HG03095 (cell line): ENCODE measurements around the gene PIK3AP1.
"Not testable (repeated sequence)": the region's sequence is repeated elsewhere in the genome, so short reads cannot be mapped to it uniquely, and the experiment has no call there.

Experiments used
- ATAC-seq: cut with Tn5 transposase; IDR thresholded peaks from one replicate; pipeline ENCODE4 v1.9.1; 2021; ENCODE audit warnings: moderate library complexity; ENCODE audit not compliant: unreplicated experiment

The PIK3AP1 gene

GRCh38 chr10:96721207-96721572 is 876 bp upstream of the PIK3AP1 start:
- ATAC-seq: no peak

DNA sequence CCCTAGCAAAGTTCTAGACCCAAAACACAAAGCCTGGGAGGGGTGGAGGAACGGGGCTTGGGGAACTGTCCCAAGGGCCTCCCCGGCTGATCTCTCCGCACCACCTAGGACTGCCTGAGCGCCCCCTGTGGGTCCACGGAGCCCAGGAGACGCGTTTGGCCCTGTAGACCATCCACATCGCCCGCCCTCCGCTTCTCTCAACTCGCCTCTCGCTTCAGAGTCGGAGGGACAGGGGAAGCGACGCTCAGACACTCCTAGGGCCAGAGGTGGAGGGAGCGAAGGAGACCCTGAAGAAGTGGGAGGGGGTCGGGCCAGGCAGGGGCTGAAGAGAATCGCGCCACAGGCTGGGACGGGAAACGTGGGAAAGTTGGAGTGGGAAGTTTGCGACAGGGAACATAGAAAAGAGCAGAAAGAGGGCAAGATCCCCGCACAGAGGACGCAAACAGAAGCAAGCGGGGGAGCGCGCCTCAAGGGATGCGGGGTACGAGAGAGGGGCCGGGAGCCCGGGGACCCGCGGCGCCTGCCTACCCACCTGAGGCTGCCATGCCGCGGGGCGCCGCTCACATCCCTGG is 378 bp downstream of the PIK3AP1 start:
- ATAC-seq: peak; percentile 58

DNA sequence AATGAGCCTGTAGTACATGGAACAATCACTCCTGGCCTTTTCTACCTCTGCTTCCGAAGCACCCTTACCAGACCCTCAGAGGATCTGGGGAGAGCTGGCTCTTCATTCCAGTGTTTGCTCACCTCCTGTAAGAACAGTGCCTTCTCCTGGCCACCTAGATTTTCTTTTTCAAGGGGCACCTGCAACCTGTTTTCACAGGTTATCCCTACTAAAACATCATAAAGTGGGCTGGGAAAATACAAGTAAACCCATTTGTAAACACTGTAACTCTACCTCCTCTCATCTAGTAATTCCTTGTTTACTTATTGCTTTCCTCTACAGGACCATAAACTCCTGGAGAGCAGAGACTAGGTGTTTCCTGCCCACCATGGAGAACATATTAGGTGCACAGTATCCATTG is 1.1 kb downstream of the PIK3AP1 start:
- no peak for ATAC-seq

GRCh38 chr10:96718304-96718990 is 1.9 kb downstream of the PIK3AP1 start:
- ATAC-seq: no peak

- ATAC-seq: no peak
Measured at GRCh38 chr10:96716390-96716789, 3.9 kb downstream of the PIK3AP1 start.

- ATAC-seq: no peak
Measured at GRCh38 chr10:96714746-96715255, 5.5 kb downstream of the PIK3AP1 start.

GRCh38 chr10:96714031-96714590 is 6.2 kb downstream of the PIK3AP1 start:
- ATAC-seq: no peak

DNA sequence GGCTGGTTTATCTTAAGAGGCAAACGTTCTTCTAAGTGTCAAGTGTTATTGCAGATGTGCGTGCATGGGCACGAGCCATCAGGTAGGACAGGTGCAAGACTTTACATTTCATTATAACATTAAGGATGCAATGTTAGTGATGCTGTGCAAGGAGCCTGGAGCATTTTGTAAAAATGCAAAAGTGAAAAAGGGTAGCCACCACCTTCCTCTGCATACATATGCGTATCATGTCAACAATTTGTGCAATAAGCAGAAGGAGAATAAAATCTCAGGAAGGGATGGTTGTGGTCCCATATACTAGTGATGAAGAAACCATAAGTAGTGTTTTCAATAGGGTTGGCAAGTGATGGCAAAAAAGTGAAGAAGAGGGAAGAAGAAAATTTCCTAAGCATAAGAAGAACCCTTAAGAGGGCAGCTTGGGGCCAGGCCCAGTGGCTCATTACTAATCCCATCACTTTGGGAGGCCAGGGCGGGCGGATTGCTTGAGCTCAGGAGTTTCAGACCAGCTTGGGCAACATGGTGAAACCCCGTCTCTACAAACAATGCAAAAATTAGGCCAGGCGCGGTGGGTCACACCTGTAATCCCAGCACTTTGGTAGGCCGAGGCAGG is 7.5 kb downstream of the PIK3AP1 start:
- no peak for ATAC-seq

DNA sequence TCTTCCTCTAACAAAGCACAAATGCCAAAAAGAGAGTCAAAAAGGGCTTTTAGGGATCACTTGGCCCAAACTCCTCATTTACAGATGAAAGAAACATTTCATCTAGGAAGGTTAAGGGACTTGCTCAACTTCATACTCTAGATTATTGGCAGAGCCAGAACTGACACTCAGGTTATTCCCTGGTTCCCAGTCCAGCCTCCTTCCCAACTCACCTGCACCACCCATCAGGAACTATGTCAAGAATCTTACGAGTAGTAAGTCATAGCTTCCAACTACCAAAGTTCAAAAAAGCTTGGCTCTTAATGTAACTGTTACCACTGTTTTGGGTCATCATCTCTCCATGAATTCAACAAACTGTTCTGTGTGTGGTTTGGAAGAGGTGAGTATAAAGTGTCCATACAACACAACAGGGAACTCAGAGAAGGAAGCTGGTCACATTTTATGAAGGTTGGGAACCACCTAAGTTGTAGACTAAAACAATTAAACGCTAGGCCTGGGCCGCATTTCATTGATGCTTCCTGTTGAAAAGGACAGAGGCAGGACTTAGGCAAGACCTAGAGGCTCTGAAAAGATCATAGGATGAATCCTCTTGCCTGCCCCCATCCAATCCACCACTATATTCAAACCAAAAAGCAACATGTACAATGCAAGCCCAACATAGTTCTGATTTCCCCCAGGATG is 9.1 kb downstream of the PIK3AP1 start:
- no peak for ATAC-seq

DNA sequence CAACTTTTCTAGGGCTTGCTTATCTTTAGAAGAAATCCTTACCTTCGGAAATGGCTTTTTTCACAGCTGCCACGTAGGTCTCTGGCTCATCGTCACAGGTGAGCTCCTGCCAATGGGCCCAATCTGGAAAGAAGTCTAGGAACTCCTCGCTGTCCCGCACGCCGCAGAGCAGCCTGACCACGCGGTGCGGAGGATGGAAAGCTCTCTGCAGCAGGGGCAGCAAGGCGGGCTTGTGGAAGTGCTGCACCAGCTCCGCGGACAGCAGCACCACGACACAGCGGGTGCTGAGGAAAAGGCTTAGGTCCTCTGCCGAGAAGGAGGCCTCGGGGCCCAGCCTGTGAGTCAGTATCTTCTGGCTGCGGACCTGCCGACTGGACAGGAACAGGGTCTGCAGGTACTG is 10.8 kb downstream of the PIK3AP1 start:
- ATAC-seq: no peak

DNA sequence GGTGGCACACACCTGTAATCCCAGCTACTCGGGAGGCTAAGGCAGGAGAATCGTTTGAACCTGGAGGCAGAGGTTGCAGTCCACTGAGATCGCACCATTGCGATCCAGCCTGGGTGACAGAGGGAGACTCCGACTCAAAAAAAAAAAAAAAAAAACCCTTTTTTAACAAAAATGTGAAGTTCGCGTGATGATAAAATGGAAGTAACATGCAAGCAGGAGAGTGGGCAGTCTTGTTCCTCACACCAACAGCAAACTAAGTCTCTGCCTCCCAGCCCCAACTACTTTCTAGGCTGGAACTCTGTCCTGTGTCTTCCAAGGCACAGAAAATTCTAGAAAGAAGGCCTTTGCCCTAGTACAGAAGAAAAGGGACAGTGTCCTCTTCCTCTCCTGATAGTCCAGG is 11.3 kb downstream of the PIK3AP1 start:
- no peak for ATAC-seq

- no peak for ATAC-seq
Measured at GRCh38 chr10:96708456-96708855, 11.9 kb downstream of the PIK3AP1 start.

DNA sequence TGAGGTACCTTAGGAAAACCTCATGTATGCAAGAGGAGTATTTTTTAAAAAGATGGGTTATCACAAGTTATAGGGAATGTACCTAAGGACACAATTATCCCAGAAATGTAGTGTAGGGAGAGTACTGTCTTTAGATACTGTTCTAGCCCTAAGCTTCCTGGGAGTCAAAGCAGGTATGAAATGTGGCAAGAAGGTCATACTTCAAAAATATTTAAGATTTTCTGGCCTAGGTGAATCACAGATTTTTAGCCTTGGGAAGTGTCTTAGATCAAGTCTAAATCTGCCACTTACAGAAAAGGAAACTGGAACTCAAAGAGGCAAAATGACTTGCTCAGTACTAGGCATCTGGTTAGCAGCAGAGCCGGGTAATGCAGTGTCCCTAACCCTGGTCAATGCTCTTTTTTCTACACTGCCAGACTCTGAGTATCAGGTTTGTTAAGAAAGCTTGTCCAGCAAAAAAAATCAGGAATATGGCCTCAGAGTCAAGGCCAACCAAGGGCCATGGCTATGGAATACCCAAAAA is 13.9 kb downstream of the PIK3AP1 start:
- ATAC-seq: peak; percentile 45

- no peak for ATAC-seq
Measured at GRCh38 chr10:96705134-96705533, 15.2 kb downstream of the PIK3AP1 start.

GRCh38 chr10:96704563-96704962 is 15.8 kb downstream of the PIK3AP1 start:
- no peak for ATAC-seq

DNA sequence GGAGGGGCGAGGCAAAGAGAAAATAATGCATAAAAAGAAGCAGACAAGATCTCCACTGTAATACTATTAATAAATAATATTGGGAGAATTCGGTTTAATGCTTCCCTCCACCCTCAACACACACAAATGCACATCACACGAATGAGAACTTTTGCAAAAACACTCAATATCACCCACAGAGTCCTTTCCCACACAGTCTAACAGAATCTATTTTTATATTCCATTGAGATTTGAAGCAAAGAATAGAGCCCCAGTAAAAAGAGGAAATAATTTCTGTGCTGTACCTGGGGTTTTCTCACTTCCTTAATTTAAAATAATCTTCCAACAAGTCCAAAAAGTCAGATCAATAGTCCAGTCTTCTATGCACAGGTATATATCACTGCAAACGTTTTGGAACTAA is 17.0 kb downstream of the PIK3AP1 start:
- ATAC-seq: no peak

DNA sequence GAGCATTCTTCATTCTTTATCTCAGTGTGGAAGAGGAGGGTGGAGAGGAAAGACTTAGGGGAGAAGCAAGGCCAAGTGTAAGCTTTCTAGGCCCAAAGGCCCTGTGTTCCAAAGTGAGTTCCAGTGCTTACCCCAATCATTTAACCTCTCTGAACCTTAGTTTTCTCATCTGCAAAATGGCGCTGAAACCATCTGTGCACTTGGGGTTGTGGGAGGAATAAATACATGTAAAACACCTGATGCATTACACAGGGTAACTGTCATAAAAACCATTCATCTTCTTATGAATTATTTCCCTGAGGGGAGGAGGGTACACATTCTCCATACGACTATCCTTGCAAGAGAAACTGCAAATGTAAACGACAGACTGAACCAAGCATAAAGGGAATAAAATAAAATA is 19.0 kb downstream of the PIK3AP1 start:
- no peak for ATAC-seq

- peak; percentile 74 for ATAC-seq
Measured at GRCh38 chr10:96700374-96701099, 19.8 kb downstream of the PIK3AP1 start.

DNA sequence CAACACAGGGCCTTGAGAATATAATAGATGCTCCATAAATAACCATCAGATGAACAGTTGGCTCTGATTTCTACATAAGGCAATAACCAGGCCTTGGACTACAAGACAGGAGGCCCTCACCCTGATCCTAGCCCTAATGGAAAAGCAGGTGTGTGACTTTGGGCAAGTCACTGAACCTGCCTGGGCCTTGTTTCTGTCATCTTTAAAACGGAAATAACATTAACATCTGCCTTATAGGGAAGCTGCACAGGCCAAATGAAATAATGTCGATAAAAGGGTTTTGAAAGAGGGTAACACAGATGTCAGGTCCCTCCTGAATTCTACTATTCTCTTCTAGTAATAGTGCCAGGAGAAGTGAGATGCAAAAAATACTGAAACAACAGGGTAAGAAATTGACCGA is 20.7 kb downstream of the PIK3AP1 start:
- ATAC-seq: no peak

DNA sequence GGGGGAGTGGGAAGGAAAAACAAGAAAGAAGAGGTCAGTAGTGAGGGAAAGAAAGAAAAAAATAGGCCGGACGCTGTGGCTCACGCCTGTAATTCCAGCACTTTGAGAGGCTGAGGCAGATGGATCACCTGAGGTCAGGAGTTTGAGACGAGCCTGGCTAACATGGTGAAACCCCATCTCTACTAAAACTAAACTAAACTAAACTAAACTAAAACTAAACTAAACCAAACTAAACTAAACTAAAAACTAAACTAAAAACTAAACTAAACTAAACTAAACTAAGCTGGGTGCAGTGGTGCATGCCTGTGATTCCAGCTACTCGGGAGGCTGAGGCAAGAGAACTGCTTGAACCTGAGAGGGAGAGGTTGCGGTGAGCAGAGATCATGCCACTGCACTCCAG is 22.0 kb downstream of the PIK3AP1 start:
- ATAC-seq: not testable (repeated sequence)

- no peak for ATAC-seq
Measured at GRCh38 chr10:96697438-96697837, 22.9 kb downstream of the PIK3AP1 start.
